ENCODE results near the gene FAM174C. TPM values are rescaled to one million over a fixed set of nuclear protein-coding genes. Genes with fewer than 3 reads are reported as not detected.

Gene FAM174C
- polyA plus RNA-seq, 1 of the 3 experiments (the other 2 are of a cell fraction) = 78.0 TPM

DNA sequence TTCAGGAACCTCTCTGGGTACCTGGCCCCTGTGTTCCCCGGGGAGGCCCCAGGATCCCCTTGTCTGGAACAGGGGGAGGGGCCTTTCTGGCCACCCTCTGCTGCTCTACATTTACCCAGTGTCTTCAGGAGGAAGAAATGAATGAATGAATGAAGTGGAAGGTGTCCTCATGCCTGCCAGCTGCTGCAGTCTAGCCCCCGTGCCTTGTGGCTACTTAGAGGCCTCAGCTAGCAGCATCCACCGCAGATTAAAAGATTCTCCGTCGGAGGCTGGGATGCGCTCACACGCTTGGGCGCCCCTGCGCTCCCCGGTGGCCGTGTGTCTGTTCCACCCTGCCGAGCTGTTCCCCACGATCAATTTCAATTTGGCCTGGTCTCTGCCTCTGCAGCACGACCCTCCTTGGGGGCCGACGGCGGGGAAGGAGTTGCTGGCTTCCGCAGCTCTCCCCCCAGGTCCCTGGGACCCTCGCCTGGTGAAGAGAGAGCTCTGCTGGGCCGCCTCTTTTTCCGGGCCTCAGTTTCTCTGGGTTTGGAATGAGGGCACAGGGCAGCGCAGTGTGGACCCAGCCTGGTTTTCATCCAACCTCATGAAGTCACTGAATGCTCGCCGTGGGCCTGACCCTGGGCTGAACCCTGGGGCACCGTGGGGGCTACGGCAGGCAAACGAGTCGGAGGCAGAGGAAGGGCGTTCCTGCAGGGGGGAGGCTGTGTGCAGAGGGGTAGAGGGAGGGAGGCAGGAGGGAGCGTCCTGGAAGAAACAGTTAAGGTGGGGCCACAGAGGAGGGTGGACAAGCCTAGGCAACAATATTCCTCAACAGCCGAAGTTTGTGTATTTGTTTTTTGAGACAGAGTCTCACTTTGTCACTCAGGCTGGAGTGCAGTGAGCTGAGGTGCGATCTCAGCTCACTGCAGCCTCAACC is 38.6 kb downstream of the FAM174C start:
- CTCF ChIA-PET = interaction anchor here (0.6 to 4.2 kb wide), 11 partner anchors 10 to 84 kb away, joined by 3 to 81 read pairs (median 8); partner anchors contain the start of genes FAM174C and NDUFS7
- H3F3A ChIP-seq (replicated peaks; ENCODE audit: insufficient read depth) = no peaks in the 10 kb centered on the region
- H2AFZ ChIP-seq (ENCODE audit: low read depth) = no peak overlapping the region
- H3K27ac ChIP-seq (ENCODE audit: low read depth in 2 of 2, low read length in 1 of 2) = no peak overlapping the region
- H3K9ac ChIP-seq = no peak overlapping the region
- H3K27me3 ChIP-seq (ENCODE audit: insufficient read depth) = no peaks in the 10 kb centered on the region
- H3K9me3 ChIP-seq = no peaks in the 10 kb centered on the region
- H4K20me1 ChIP-seq (ENCODE audit: insufficient read depth) = no peaks in the 10 kb centered on the region
- no peak overlapping the region for H3K4me3 ChIP-seq (ENCODE audit: low read depth in 2 of 2, low read length in 1 of 2)
- no peaks in the 10 kb centered on the region for H3K36me3 ChIP-seq (replicated peaks in 1 of 2; ENCODE audit: control insufficient read depth in 1 of 2, insufficient read depth in 2 of 2, low read length in 1 of 2)
- TF ChIP-seq, protein P1, sequence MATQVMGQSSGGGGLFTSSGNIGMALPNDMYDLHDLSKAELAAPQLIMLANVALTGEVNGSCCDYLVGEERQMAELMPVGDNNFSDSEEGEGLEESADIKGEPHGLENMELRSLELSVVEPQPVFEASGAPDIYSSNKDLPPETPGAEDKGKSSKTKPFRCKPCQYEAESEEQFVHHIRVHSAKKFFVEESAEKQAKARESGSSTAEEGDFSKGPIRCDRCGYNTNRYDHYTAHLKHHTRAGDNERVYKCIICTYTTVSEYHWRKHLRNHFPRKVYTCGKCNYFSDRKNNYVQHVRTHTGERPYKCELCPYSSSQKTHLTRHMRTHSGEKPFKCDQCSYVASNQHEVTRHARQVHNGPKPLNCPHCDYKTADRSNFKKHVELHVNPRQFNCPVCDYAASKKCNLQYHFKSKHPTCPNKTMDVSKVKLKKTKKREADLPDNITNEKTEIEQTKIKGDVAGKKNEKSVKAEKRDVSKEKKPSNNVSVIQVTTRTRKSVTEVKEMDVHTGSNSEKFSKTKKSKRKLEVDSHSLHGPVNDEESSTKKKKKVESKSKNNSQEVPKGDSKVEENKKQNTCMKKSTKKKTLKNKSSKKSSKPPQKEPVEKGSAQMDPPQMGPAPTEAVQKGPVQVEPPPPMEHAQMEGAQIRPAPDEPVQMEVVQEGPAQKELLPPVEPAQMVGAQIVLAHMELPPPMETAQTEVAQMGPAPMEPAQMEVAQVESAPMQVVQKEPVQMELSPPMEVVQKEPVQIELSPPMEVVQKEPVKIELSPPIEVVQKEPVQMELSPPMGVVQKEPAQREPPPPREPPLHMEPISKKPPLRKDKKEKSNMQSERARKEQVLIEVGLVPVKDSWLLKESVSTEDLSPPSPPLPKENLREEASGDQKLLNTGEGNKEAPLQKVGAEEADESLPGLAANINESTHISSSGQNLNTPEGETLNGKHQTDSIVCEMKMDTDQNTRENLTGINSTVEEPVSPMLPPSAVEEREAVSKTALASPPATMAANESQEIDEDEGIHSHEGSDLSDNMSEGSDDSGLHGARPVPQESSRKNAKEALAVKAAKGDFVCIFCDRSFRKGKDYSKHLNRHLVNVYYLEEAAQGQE (IDR thresholded peaks at IDR 0.05; ENCODE audit: low read depth, low read length) = no peak
- no peak for TF ChIP-seq EZH2phosphoT487 (IDR thresholded peaks at IDR 0.05; ENCODE audit: borderline replicate concordance, low read depth)
- no peak for TF ChIP-seq MXI1 (IDR thresholded peaks at IDR 0.05; ENCODE audit: low read depth, low read length)
- TF ChIP-seq MEF2A (IDR thresholded peaks at IDR 0.05; ENCODE audit: borderline replicate concordance, low read depth) = no peak
- TF ChIP-seq CHD2 (IDR thresholded peaks at IDR 0.05; ENCODE audit: low read length, partially characterized antibody) = no peak
- no peak for TF ChIP-seq RXRA (IDR thresholded peaks at IDR 0.05; ENCODE audit: borderline replicate concordance, low read depth)
- TF ChIP-seq, protein P2, sequence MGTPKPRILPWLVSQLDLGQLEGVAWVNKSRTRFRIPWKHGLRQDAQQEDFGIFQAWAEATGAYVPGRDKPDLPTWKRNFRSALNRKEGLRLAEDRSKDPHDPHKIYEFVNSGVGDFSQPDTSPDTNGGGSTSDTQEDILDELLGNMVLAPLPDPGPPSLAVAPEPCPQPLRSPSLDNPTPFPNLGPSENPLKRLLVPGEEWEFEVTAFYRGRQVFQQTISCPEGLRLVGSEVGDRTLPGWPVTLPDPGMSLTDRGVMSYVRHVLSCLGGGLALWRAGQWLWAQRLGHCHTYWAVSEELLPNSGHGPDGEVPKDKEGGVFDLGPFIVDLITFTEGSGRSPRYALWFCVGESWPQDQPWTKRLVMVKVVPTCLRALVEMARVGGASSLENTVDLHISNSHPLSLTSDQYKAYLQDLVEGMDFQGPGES (IDR thresholded peaks at IDR 0.05; ENCODE audit: low read depth, low read length) = no peak
- TF ChIP-seq EP300 (IDR thresholded peaks at IDR 0.05; ENCODE audit: borderline replicate concordance in 1 of 2, low read depth in 1 of 2, low read length in 1 of 2) = no peak
- no peak for TF ChIP-seq SMC3 (IDR thresholded peaks at IDR 0.05; ENCODE audit: low read depth, low read length)
- TF ChIP-seq SIN3A (IDR thresholded peaks at IDR 0.05; ENCODE audit: borderline replicate concordance, low read depth, low read length) = no peak
- TF ChIP-seq FOXJ3 (CRISPR knock-in tag; IDR thresholded peaks at IDR 0.05) = no peak
- no peak for TF ChIP-seq NRF1 (IDR thresholded peaks at IDR 0.05; ENCODE audit: low read depth, low read length)
- no peak for TF ChIP-seq JUND (IDR thresholded peaks at IDR 0.05)
- TF ChIP-seq, protein P3, sequence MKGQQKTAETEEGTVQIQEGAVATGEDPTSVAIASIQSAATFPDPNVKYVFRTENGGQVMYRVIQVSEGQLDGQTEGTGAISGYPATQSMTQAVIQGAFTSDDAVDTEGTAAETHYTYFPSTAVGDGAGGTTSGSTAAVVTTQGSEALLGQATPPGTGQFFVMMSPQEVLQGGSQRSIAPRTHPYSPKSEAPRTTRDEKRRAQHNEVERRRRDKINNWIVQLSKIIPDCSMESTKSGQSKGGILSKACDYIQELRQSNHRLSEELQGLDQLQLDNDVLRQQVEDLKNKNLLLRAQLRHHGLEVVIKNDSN (IDR thresholded peaks at IDR 0.05; ENCODE audit: borderline replicate concordance, low read depth) = no peak
- no peak for DNase-seq
- WGBS (ENCODE audit: low lambda C conversion rate) = 89% methylated on average over 25 of the region's 32 CpGs
- H3K4me1 ChIP-seq (ENCODE audit: control insufficient read depth in 1 of 2, insufficient read depth in 2 of 2, low read depth in 1 of 2, low read length in 1 of 2) = peaks cover 6 to 7% of the 10 kb centered on the region in 2 experiments; a peak in 2 of 4 replicates
- no peaks in the 10 kb centered on the region for H3K9me2 ChIP-seq
- H3K79me2 ChIP-seq (ENCODE audit: insufficient read depth) = no peaks in the 10 kb centered on the region
- H3K4me2 ChIP-seq = no peak overlapping the region
- POLR2A ChIA-PET = no interaction called here

Measured in SK-N-SH (cell line).